Subcutaneous abdominal adipose tissue (tissue), 5 donors: Measurements from ENCODE around the gene DDAH1.
"Not testable (repeated sequence)": the region's sequence is repeated elsewhere in the genome, so short reads cannot be mapped to it uniquely, and the experiment has no call there.

Source experiments
- H3K27ac ChIP-seq: one replicate; pipeline ENCODE4 v1.7.0; 2013; ENCODE audit warnings: low read depth, mild to moderate bottlenecking, inconsistent platforms, low read length, moderate library complexity
- H3K27me3 ChIP-seq, 5 donors: one replicate each; pipeline ENCODE4 v1.7.0; 2013; ENCODE audit warnings: low read length in 5 of 5, inconsistent platforms in 1 of 5; ENCODE audit not compliant: control insufficient read depth in 5 of 5, insufficient read depth in 4 of 5
- H3K36me3 ChIP-seq, 5 donors: one replicate each; pipeline ENCODE4 v1.7.0; 2013; ENCODE audit warnings: low read length in 5 of 5; ENCODE audit not compliant: control insufficient read depth in 5 of 5, insufficient read depth in 5 of 5
- H3K4me1 ChIP-seq, 5 donors: one replicate each; pipeline ENCODE4 v1.7.0; 2013; ENCODE audit warnings: low read length in 5 of 5, mild to moderate bottlenecking in 3 of 5, moderate library complexity in 1 of 5; ENCODE audit not compliant: control insufficient read depth in 5 of 5, insufficient read depth in 5 of 5
- H3K4me3 ChIP-seq, 5 donors: one replicate each; pipeline ENCODE4 v1.7.0; 2013; ENCODE audit warnings: low read length in 5 of 5, low read depth in 1 of 5
- H3K9ac ChIP-seq, 5 donors: one replicate each; pipeline ENCODE4 v1.7.0; 2013; ENCODE audit warnings: low read length in 5 of 5, mild to moderate bottlenecking in 4 of 5, moderate library complexity in 3 of 5
- H3K9me3 ChIP-seq, 5 donors: one replicate each; pipeline ENCODE4 v1.7.0; 2013; ENCODE audit warnings: low read length in 5 of 5; ENCODE audit not compliant: control insufficient read depth in 5 of 5
- donor health status: healthy.
- donor health status: healthy.
- donor health status: healthy.
- donor health status: healthy.
- donor health status: healthy.

DDAH1 gene

DNA sequence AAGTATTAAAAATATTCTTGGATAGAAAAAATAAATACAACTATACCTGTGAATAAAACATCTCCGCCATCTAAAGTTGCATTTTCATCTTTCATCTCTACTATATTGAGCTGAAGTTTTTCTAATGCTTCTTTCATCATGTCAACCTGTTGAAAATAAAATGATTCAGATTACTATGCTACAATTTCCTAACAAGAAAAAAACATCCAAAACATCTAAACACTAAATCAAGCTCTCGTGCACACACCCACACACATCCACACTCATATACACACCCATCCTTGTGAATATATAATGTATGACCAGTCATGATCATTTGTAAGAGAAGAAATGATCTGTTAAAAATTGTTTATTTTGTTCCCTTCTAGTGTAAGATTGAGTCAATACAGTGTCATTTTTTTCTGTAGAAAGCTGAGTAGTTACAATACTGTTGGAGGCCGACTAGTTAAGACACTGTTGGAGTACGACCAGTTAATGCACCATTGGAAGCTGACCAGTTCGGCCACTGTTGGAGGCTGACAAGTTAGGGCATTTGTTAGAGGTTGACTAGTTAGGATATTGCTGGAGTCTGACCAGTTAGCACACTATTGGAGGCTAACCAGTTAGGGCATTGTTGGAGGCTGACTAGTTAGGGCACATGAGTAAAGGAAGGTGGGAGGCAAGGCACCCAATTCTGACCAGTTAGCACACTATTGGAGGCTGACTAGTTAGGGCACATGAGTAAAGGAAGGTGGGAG, 106.1 kb downstream of the DDAH1 start:
- H3K36me3 ChIP-seq, result no peaks in the 10 kb centered on the region
- H3K27me3 ChIP-seq, result no peaks in the 10 kb centered on the region
- H3K4me1 ChIP-seq, result peaks cover 0 to 16% (median 6%) of the 10 kb centered on the region in 5 donors
- H3K4me3 ChIP-seq, result no peak overlapping the region
- H3K27ac ChIP-seq, result no peak overlapping the region
- no peak overlapping the region for H3K9ac ChIP-seq
- no peaks in the 10 kb centered on the region for H3K9me3 ChIP-seq

DNA sequence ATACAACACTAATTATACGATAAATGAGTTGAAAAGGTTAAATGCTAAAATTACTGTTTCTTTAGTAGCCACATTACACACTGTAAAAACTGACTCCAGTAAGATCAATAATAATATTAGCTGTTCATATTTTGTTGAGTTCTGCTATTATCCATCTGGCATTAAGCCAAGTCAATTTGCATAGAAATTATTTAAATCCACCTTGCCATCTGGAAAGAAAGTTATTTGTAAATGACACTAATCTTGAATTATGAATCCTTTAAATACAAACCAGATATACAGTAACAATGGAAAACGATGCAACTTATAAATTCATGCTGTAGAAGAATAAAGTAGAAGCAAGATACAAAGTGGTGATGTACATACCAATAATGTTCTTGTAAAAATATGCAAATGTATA, 107.1 kb downstream of the DDAH1 start:
- H3K36me3 ChIP-seq, result no peaks in the 10 kb centered on the region

DNA sequence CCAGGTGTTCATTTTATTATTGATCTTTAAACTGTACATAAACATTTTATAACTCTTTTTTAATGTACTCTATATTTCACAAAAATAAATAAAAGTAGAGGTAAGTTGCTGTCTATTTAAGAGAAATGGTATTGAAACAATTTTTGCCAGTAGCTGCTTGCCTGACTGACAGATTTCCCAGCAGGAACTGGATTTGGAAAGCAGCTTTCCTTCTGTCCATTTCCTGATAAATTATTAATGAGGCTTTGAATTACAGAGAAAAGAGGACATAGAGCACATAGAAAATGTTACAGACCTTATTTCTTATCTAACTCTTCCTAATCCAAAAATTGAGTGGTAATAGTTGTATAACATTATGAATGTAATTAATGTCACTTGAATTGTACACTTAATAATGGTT, 108.8 kb downstream of the DDAH1 start:
- no peak overlapping the region for H3K4me3 ChIP-seq
- no peaks in the 10 kb centered on the region for H3K36me3 ChIP-seq
- no peak overlapping the region for H3K9ac ChIP-seq
- H3K27ac ChIP-seq, result no peak overlapping the region
- peaks cover 0 to 10% (median 0%) of the 10 kb centered on the region in 5 donors for H3K4me1 ChIP-seq
- no peaks in the 10 kb centered on the region for H3K9me3 ChIP-seq
- no peaks in the 10 kb centered on the region for H3K27me3 ChIP-seq

More for the DNA sequence above, 107.1 kb downstream of the DDAH1 start:
- no peaks in the 10 kb centered on the region for H3K9me3 ChIP-seq
- no peaks in the 10 kb centered on the region for H3K27me3 ChIP-seq
- peaks cover 0 to 12% (median 0%) of the 10 kb centered on the region in 5 donors for H3K4me1 ChIP-seq
- H3K4me3 ChIP-seq, result no peak overlapping the region
- no peak overlapping the region for H3K9ac ChIP-seq
- no peak overlapping the region for H3K27ac ChIP-seq

DNA sequence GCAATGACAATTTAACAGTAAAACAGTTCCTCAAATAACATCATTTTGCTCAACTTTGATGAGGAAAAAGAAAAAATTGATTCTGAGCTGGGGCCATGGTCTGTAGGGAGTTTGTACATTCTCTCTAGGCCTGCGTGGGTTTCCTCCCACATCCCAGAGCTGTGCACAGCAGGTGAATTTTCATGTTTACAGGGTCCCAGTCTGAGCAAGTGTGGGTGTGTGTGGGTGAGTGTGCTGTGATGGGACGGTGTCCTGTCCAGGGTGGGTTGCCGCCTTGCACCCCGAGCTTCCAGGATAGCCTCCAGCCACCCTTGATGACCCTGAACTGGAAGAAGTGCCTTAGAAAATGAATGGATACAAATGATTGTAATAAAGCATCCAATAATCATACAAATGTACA, 112.9 kb downstream of the DDAH1 start:
- Histone ChIP-seq H3K9me3 (no peaks in the 10 kb centered on the region), H3K4me3 (no peak overlapping the region), H3K9ac (no peak overlapping the region), H3K4me1 (no peaks in the 10 kb centered on the region), H3K36me3 (peaks cover 0 to 2% (median 0%) of the 10 kb centered on the region in 5 donors), H3K27me3 (no peaks in the 10 kb centered on the region), H3K27ac (no peak overlapping the region)

DNA sequence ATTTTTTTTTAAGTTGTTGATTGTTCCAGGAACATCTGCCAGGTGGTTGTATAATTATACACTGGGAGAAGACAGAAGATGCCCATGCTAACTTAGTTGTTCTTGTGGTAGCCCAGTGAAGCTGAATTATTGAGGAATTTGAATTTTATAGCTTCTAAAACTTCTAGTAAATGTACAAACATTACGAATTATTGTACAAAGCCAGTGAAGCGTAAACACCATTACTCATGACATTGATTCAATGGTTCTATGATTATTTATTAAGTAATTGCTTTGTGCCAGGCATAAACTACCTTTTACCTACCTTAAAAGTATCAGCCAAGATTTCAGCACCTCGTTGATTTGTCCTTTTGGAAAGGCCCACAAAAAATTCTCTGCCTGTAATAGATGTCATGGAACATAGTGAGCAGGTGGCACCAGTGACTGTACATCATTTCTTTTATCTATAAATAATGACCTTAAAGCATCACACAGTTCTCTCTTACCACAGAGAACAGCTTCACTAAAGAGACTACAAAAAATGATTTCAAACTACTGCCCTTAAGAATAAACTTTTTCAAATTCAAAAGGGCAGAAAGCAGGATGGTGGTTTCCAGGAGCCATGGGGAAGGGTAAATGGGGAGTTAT, 113.6 kb downstream of the DDAH1 start:
- H3K9ac ChIP-seq, result no peak overlapping the region
- H3K27me3 ChIP-seq, result no peaks in the 10 kb centered on the region
- H3K9me3 ChIP-seq, result no peaks in the 10 kb centered on the region
- no peak overlapping the region for H3K27ac ChIP-seq
- no peaks in the 10 kb centered on the region for H3K4me1 ChIP-seq
- H3K4me3 ChIP-seq, result no peak overlapping the region
- peaks cover 0 to 2% (median 0%) of the 10 kb centered on the region in 5 donors for H3K36me3 ChIP-seq

DNA sequence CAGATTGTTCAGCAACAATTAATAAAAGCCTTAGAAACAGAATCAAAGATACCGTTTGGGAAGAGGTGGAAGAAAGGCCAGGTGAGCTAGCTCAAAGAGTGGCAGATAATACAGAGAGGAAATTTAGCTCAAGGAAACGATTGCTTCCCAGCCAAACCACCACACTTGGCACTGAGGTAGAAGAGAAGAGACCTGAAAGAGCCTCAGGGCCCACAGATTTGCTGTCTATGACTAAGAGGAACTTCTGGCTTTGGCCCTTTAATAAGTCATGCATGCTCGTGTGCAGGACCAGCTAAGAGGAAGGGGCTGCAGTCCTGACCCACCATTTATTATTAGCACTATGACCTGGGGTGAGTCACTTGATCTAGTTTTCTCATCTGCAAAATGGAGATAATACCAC, 115.7 kb downstream of the DDAH1 start:
- Histone ChIP-seq H3K4me1 (peaks cover 0 to 1% (median 0%) of the 10 kb centered on the region in 5 donors), H3K9ac (no peak overlapping the region), H3K27ac (no peak overlapping the region), H3K4me3 (no peak overlapping the region), H3K36me3 (peaks cover 0 to 2% (median 0%) of the 10 kb centered on the region in 5 donors), H3K9me3 (no peaks in the 10 kb centered on the region), H3K27me3 (no peaks in the 10 kb centered on the region)

DNA sequence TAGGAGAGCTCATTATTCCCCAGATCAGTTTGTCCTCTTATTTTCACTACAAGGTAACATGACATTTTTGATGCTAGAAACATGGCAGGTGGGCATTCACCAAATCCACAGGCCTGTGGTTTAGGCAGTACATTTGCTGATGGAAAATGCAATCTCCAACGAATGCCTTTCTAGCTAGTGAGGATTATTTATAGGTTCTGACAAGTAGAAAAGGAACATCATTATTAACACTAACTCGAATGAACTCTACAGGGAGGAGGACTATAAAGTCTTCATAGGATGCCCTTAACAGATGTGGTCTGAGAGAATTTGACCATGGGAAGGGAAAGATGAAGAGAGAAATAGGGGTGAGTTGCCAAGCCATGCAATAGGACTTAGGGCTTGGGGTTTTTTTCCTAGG, 117.1 kb downstream of the DDAH1 start:
- Histone ChIP-seq H3K27ac (no peak overlapping the region), H3K9ac (no peak overlapping the region), H3K36me3 (peaks cover 0 to 2% (median 0%) of the 10 kb centered on the region in 5 donors), H3K4me3 (no peak overlapping the region), H3K27me3 (no peaks in the 10 kb centered on the region), H3K4me1 (peaks cover 5 to 14% (median 11%) of the 10 kb centered on the region in 5 donors), H3K9me3 (no peaks in the 10 kb centered on the region)

DNA sequence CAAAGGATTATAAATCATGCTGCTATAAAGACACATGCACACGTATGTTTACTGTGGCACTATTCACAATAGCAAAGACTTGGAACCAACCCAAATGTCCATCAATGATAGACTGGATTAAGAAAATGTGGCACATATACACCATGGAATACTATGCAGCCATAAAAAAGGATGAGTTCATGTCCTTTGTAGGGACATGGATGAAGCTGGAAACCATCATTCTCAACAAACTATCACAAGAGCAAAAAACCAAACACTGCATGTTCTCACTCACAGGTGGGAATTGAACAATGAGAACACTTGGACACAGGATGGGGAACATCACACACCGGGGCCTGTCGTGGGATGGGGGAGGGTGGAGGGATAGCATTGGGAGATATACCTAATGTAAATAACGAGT, 117.7 kb downstream of the DDAH1 start:
- not testable (repeated sequence) for H3K27ac ChIP-seq, H3K4me3 ChIP-seq, H3K36me3 ChIP-seq, H3K9ac ChIP-seq, H3K9me3 ChIP-seq, H3K27me3 ChIP-seq
- peaks cover 5 to 20% (median 17%) of the 10 kb centered on the region in 5 donors for H3K4me1 ChIP-seq

DNA sequence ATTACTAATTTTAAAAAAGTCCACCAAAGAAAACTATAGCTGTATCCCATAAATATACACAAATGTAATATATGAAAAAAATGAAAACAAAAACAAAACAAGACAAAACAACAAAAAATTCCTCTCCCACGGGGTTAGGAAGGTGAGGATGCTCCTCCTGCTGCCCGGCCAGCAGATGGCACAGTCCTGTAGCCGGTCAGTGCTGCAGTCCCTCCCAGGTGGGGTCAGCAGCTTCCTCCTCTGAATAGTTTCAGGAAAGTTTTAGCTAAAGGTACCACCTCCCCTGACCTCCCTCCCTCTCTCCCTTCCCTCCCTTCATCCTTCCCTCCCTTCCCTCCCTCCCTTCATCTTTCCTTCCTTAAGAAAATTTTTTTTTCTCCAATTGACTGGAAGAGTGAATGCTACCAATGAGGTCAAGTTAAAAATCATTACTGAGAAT, 120.7 kb downstream of the DDAH1 start:
- Histone ChIP-seq H3K9me3 (no peaks in the 10 kb centered on the region), H3K9ac (no peak overlapping the region)

DNA sequence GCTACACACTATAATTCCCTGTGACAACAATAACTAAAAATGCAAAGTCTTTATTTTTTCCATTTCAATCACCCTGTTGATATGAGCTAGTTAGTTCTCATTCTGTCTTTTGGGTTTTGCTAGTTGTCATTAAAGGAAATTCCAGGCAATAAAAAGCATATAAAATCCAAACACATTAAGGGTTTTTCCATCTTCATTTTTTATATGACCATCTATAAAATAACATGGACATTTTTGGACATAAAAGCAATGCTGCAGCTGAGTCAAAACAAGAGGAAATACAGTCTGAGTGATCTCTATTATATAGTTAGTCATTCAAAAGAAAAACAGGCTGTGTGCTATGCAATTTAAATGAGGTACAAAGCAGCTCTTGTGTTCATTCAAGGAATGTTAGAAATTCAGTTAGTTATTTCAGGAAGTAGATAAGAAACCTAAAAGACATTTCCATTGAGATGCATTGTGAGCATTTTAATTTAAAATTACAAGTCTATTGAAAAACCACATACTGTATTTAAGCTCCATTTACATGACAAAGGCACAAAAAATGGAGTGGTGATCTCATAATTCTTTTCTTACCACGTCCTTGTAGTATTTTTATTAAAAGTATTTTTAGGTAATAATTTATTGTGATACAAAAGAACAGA, 121.2 kb downstream of the DDAH1 start:
- Histone ChIP-seq H3K9ac (no peak overlapping the region), H3K4me3 (no peak overlapping the region), H3K9me3 (no peaks in the 10 kb centered on the region), H3K4me1 (peaks cover 7 to 37% (median 31%) of the 10 kb centered on the region in 5 donors), H3K27ac (peak overlapping the region; percentile 71), H3K36me3 (no peaks in the 10 kb centered on the region), H3K27me3 (no peaks in the 10 kb centered on the region)

More for the DNA sequence above, 120.7 kb downstream of the DDAH1 start:
- Histone ChIP-seq H3K27ac (no peak overlapping the region), H3K4me1 (peaks cover 6 to 35% (median 29%) of the 10 kb centered on the region in 5 donors), H3K36me3 (no peaks in the 10 kb centered on the region), H3K27me3 (no peaks in the 10 kb centered on the region), H3K4me3 (no peak overlapping the region)
